SK-N-DZ (cell line): ENCODE measurements around the gene ATF6.

Experiments used
- DNase-seq: peaks from one replicate; pipeline ENCODE4 v3.0.0-alpha.2; 2015; ENCODE audit warnings: low spot score
- small RNA-seq, 2 experiments: library from RNA; depleted of rRNA; stranded (forward); fragments of <200 nt; gene quantifications; one replicate each; pipeline ENCODE3, GENCODE V24; 2014

Gene ATF6

GRCh38 chr1:161993576-161993975 is 227.5 kb downstream of the ATF6 start:
- no peak for DNase-seq

- DNase-seq, result no peak
Measured at GRCh38 chr1:161994175-161994668, 228.1 kb downstream of the ATF6 start.

GRCh38 chr1:161997152-161997551 is 231.0 kb downstream of the ATF6 start:
- DNase-seq, result no peak

GRCh38 chr1:161998811-161999210 is 232.7 kb downstream of the ATF6 start:
- DNase-seq, result no peak

GRCh38 chr1:161999301-162000052 is 233.4 kb downstream of the ATF6 start:
- no peak for DNase-seq

- DNase-seq, result no peak
Measured at GRCh38 chr1:162000053-162000420, 233.9 kb downstream of the ATF6 start.

- peak; percentile 17 for DNase-seq
Measured at GRCh38 chr1:162003061-162003829, 237.1 kb downstream of the ATF6 start.

GRCh38 chr1:162003830-162004215 is 237.7 kb downstream of the ATF6 start:
- DNase-seq, result no peak

GRCh38 chr1:162004441-162004950 is 238.4 kb downstream of the ATF6 start:
- no peak for DNase-seq

- DNase-seq, result no peak
Measured at GRCh38 chr1:162006081-162006480, 240.0 kb downstream of the ATF6 start.

- no peak for DNase-seq
Measured at GRCh38 chr1:162007466-162007865, 241.3 kb downstream of the ATF6 start.

- no peak for DNase-seq
Measured at GRCh38 chr1:162008799-162009198, 242.7 kb downstream of the ATF6 start.

GRCh38 chr1:162009501-162010174 is 243.5 kb downstream of the ATF6 start:
- DNase-seq, result no peak

- DNase-seq, result no peak
Measured at GRCh38 chr1:162010175-162010506, 244.0 kb downstream of the ATF6 start.

- DNase-seq, result no peak
Measured at GRCh38 chr1:162011337-162012012, 245.4 kb downstream of the ATF6 start.

GRCh38 chr1:162013289-162013688 is 247.2 kb downstream of the ATF6 start:
- DNase-seq, result no peak

Small RNA genes within 50 kb of the gene (small RNA-seq; reads per million reads assigned to genes)
- 0 to 0.13 reads per million in 2 experiments for gene RN7SL466P
